ENCODE data around the gene SLC12A3. TPM values are rescaled to one million over a fixed set of nuclear protein-coding genes. Genes with fewer than 3 reads are reported as not detected.

Gene SLC12A3
- not detected for total RNA-seq

- peak within 1 kb of the TSS in 1 of 2 donors; percentile 83 for H3K27ac Mint-ChIP-seq
- ATAC-seq (no peak), DNase-seq (ENCODE audit: low spot score in 2 of 2) (no peak)
- no peaks in the 10 kb centered on the region for H3K36me3 Mint-ChIP-seq
- H3K9me3 Mint-ChIP-seq: no peaks in the 10 kb centered on the region
Measured at GRCh38 chr16:56864960-56865359, at the start of gene SLC12A3. SLC12A3 (plus strand) TSS chr16:56865207; CDS start chr16:56865236, 29 bp downstream.

GRCh38 chr16:56815721-56816120 lies 49.3 kb upstream of the SLC12A3 start:
- ATAC-seq (no peak), DNase-seq (ENCODE audit: low spot score in 2 of 2) (no peak)
- Mint-ChIP-seq H3K36me3 (no peaks in the 10 kb centered on the region), H3K27ac (no peak overlapping the region), H3K9me3 (no peaks in the 10 kb centered on the region)

GRCh38 chr16:56817056-56817455 lies 48.0 kb upstream of the SLC12A3 start:
- DNase-seq (ENCODE audit: low spot score in 2 of 2) (no peak), ATAC-seq (no peak)
- no peaks in the 10 kb centered on the region for H3K9me3 Mint-ChIP-seq
- no peak overlapping the region for H3K27ac Mint-ChIP-seq
- no peaks in the 10 kb centered on the region for H3K36me3 Mint-ChIP-seq

GRCh38 chr16:56817938-56818337 lies 47.1 kb upstream of the SLC12A3 start:
- no peak overlapping the region for H3K27ac Mint-ChIP-seq
- DNase-seq (ENCODE audit: low spot score in 2 of 2): no peak
- ATAC-seq: no peak
- H3K36me3 Mint-ChIP-seq: no peaks in the 10 kb centered on the region
- no peaks in the 10 kb centered on the region for H3K9me3 Mint-ChIP-seq

- no peak for ATAC-seq
- Mint-ChIP-seq H3K9me3 (no peaks in the 10 kb centered on the region), H3K27ac (no peak overlapping the region), H3K36me3 (no peaks in the 10 kb centered on the region)
- DNase-seq (ENCODE audit: low spot score in 2 of 2): no peak
Measured at GRCh38 chr16:56823081-56823733, 41.8 kb upstream of the SLC12A3 start.

- no peak for ATAC-seq
- DNase-seq (ENCODE audit: low spot score in 2 of 2): no peak
- peak overlapping the region in 1 of 2 donors; percentile 55 for H3K27ac Mint-ChIP-seq
- peaks cover 0 to 6% of the 10 kb centered on the region in 2 donors for H3K36me3 Mint-ChIP-seq
- H3K9me3 Mint-ChIP-seq: no peaks in the 10 kb centered on the region
Measured at GRCh38 chr16:56824331-56824730, 40.7 kb upstream of the SLC12A3 start.

GRCh38 chr16:56824804-56825203 lies 40.2 kb upstream of the SLC12A3 start:
- DNase-seq (ENCODE audit: low spot score in 2 of 2): no peak
- Mint-ChIP-seq H3K27ac (no peak overlapping the region), H3K36me3 (peaks cover 0 to 7% of the 10 kb centered on the region in 2 donors), H3K9me3 (no peaks in the 10 kb centered on the region)
- ATAC-seq: no peak

GRCh38 chr16:56825826-56826225 lies 39.2 kb upstream of the SLC12A3 start:
- Mint-ChIP-seq H3K9me3 (no peaks in the 10 kb centered on the region), H3K36me3 (peaks cover 0 to 7% of the 10 kb centered on the region in 2 donors), H3K27ac (no peak overlapping the region)
- DNase-seq (ENCODE audit: low spot score in 2 of 2) (no peak), ATAC-seq (no peak)

- no peak for ATAC-seq
- H3K36me3 Mint-ChIP-seq: peaks cover 10 to 16% of the 10 kb centered on the region in 2 donors
- H3K27ac Mint-ChIP-seq: no peak overlapping the region
Measured at GRCh38 chr16:56828647-56829046, 36.4 kb upstream of the SLC12A3 start.

GRCh38 chr16:56830669-56831068 lies 34.3 kb upstream of the SLC12A3 start:
- ATAC-seq: no peak
- DNase-seq (ENCODE audit: low spot score in 2 of 2): no peak
- Mint-ChIP-seq H3K27ac (peak overlapping the region in 1 of 2 donors; percentile 3), H3K9me3 (no peaks in the 10 kb centered on the region), H3K36me3 (peaks cover 10 to 16% of the 10 kb centered on the region in 2 donors)

More at GRCh38 chr16:56828647-56829046, 36.4 kb upstream of the SLC12A3 start:
- no peaks in the 10 kb centered on the region for H3K9me3 Mint-ChIP-seq
- no peak for DNase-seq (ENCODE audit: low spot score in 2 of 2)

- no peak for DNase-seq (ENCODE audit: low spot score in 2 of 2)
- ATAC-seq: peak; percentile 41 to 96
- Mint-ChIP-seq H3K27ac (peak overlapping the region; percentile 43 to 89), H3K9me3 (no peaks in the 10 kb centered on the region), H3K36me3 (peaks cover 10 to 16% of the 10 kb centered on the region in 2 donors)
Measured at GRCh38 chr16:56832768-56833167, 32.2 kb upstream of the SLC12A3 start.

- Mint-ChIP-seq H3K36me3 (peaks cover 10 to 16% of the 10 kb centered on the region in 2 donors), H3K9me3 (no peaks in the 10 kb centered on the region)
- ATAC-seq: no peak
Measured at GRCh38 chr16:56833243-56833970, 31.6 kb upstream of the SLC12A3 start.

GRCh38 chr16:56835320-56835719 lies 29.7 kb upstream of the SLC12A3 start:
- ATAC-seq: no peak
- Mint-ChIP-seq H3K27ac (peak overlapping the region in 1 of 2 donors; percentile 20), H3K9me3 (no peaks in the 10 kb centered on the region), H3K36me3 (peaks cover 9 to 10% of the 10 kb centered on the region in 2 donors)
- peak in 1 of 2 donors; percentile 26 for DNase-seq (ENCODE audit: low spot score in 2 of 2)

More at GRCh38 chr16:56833243-56833970, 31.6 kb upstream of the SLC12A3 start:
- DNase-seq (ENCODE audit: low spot score in 2 of 2): no peak
- peak overlapping the region; percentile 43 to 89 for H3K27ac Mint-ChIP-seq

GRCh38 chr16:56836410-56837230 lies 28.4 kb upstream of the SLC12A3 start:
- H3K36me3 Mint-ChIP-seq: peaks cover 9 to 11% of the 10 kb centered on the region in 2 donors
- H3K27ac Mint-ChIP-seq: peak overlapping the region in 1 of 2 donors; percentile 81
- no peaks in the 10 kb centered on the region for H3K9me3 Mint-ChIP-seq
- peak in 1 of 2 donors; percentile 14 for DNase-seq (ENCODE audit: low spot score in 2 of 2)
- no peak for ATAC-seq

- H3K36me3 Mint-ChIP-seq: peaks cover 3 to 8% of the 10 kb centered on the region in 2 donors
Measured at GRCh38 chr16:56838622-56839337, 26.2 kb upstream of the SLC12A3 start.

GRCh38 chr16:56841233-56841632 lies 23.8 kb upstream of the SLC12A3 start:
- DNase-seq (ENCODE audit: low spot score in 2 of 2) (peak in 1 of 2 donors; percentile 16), ATAC-seq (no peak)
- Mint-ChIP-seq H3K9me3 (no peaks in the 10 kb centered on the region), H3K36me3 (peaks cover 7 to 15% of the 10 kb centered on the region in 2 donors), H3K27ac (no peak overlapping the region)

More at GRCh38 chr16:56838622-56839337, 26.2 kb upstream of the SLC12A3 start:
- ATAC-seq (no peak), DNase-seq (ENCODE audit: low spot score in 2 of 2) (peak in 1 of 2 donors; percentile 21)
- no peaks in the 10 kb centered on the region for H3K9me3 Mint-ChIP-seq
- peak overlapping the region; percentile 18 to 53 for H3K27ac Mint-ChIP-seq

Measured in activated naive CD4-positive, alpha-beta T cell treated with anti-CD3 and anti-CD28 coated beads, Interleukin-2, amount 50 U/mL, for 72 hours (primary cell).